GM23338 (cell line): Measurements from ENCODE around the gene CHST12. TPM values are rescaled to one million over a fixed set of nuclear protein-coding genes. Genes with fewer than 3 reads are reported as not detected.
"Not testable (repeated sequence)": the region's sequence is repeated elsewhere in the genome, so short reads cannot be mapped to it uniquely, and the experiment has no call there.

Experiments
- ATAC-seq: fragments of 200-7000 bp; cut with Tn5 transposase; 3 replicates; pipeline ENCODE4 v1.9.1; 2020
- DNase-seq: peaks from one replicate; pipeline ENCODE4 v3.0.0-alpha.2; 2015; ENCODE audit warnings: low spot score
- H2AFZ ChIP-seq: fragments of 200-600 bp; sonication (generic); 2 replicates; pipeline ENCODE4 v1.8.0; 2016; ENCODE audit warnings: antibody characterized with exemption, mild to moderate bottlenecking, moderate library complexity
- H3F3A ChIP-seq: fragments of 200-600 bp; sonication (generic); replicated peaks from 2 replicates; pipeline ENCODE4 v1.8.0; 2017; ENCODE audit warnings: antibody characterized with exemption, mixed run types, low read depth
- H3K27ac ChIP-seq: fragments of 200-600 bp; sonication (generic); 2 replicates; pipeline ENCODE4 v1.6.1; 2016; ENCODE audit warnings: low read depth
- H3K27me3 ChIP-seq: fragments of 200-600 bp; sonication (generic); 2 replicates; pipeline ENCODE4 v1.8.0; 2016; ENCODE audit warnings: mild to moderate bottlenecking, mixed run types, moderate library complexity; ENCODE audit not compliant: insufficient read depth
- H3K36me3 ChIP-seq: fragments of 200-600 bp; sonication (generic); 2 replicates; pipeline ENCODE4 v1.8.0; 2016; ENCODE audit warnings: mild to moderate bottlenecking; ENCODE audit not compliant: insufficient read depth
- H3K4me1 ChIP-seq: fragments of 200-600 bp; sonication (generic); 2 replicates; pipeline ENCODE4 v1.8.0; 2016; ENCODE audit warnings: mild to moderate bottlenecking, moderate library complexity; ENCODE audit not compliant: insufficient read depth
- H3K4me2 ChIP-seq: fragments of 200-600 bp; sonication (generic); 2 replicates; pipeline ENCODE4 v1.7.1; 2017; ENCODE audit warnings: mixed run types
- H3K4me3 ChIP-seq: fragments of 200-600 bp; sonication (generic); 2 replicates; pipeline ENCODE4 v1.6.1; 2016; ENCODE audit warnings: mixed run types
- H3K79me2 ChIP-seq: fragments of 200-600 bp; sonication (generic); replicated peaks from 2 replicates; pipeline ENCODE4 v1.8.0; 2017; ENCODE audit warnings: mild to moderate bottlenecking; ENCODE audit not compliant: insufficient read depth
- H3K9me2 ChIP-seq: fragments of 200-600 bp; sonication (generic); 2 replicates; pipeline ENCODE4 v1.8.0; 2017; ENCODE audit not compliant: insufficient read depth
- H4K20me1 ChIP-seq: fragments of 200-600 bp; sonication (generic); replicated peaks from 2 replicates; pipeline ENCODE4 v1.8.0; 2017; ENCODE audit warnings: mild to moderate bottlenecking; ENCODE audit not compliant: insufficient read depth
- H3K27ac Mint-ChIP-seq: 2 replicates; pipeline ENCODE4 v1.8.0; 2020; ENCODE audit warnings: inconsistent platforms, mild to moderate bottlenecking, moderate library complexity, mixed read lengths
- H3K27me3 Mint-ChIP-seq: 3 replicates; pipeline ENCODE4 v1.8.0; 2022; ENCODE audit warnings: low read depth, mild to moderate bottlenecking, moderate library complexity, mixed read lengths, inconsistent platforms; ENCODE audit not compliant: insufficient read depth, poor library complexity
- H3K36me3 Mint-ChIP-seq: 3 replicates; pipeline ENCODE4 v1.8.0; 2021; ENCODE audit warnings: low read depth, mild to moderate bottlenecking, inconsistent platforms, moderate library complexity, mixed read lengths
- H3K4me1 Mint-ChIP-seq: 3 replicates; pipeline ENCODE4 v1.8.0; 2020; ENCODE audit warnings: mild to moderate bottlenecking, inconsistent platforms, mixed read lengths
- H3K4me3 Mint-ChIP-seq: 3 replicates; pipeline ENCODE4 v1.8.0; 2021; ENCODE audit warnings: moderate library complexity, mild to moderate bottlenecking, inconsistent platforms, mixed read lengths
- H3K9me3 Mint-ChIP-seq: 3 replicates; pipeline ENCODE4 v1.8.0; 2020; ENCODE audit warnings: moderate library complexity, mild to moderate bottlenecking, inconsistent platforms, mixed read lengths
- CREB1 ChIP-seq: fragments of 250-450 bp; sonication (Bioruptor Pico); IDR thresholded peaks from 2 replicates; pipeline ENCODE4 v1.5.0; 2020; ENCODE audit warnings: low read depth, mild to moderate bottlenecking, moderate library complexity
- EZH2phosphoT487 ChIP-seq: fragments of 200-600 bp; sonication (generic); IDR thresholded peaks from one replicate; pipeline ENCODE4 v1.8.1; 2018; ENCODE audit warnings: antibody characterized with exemption; ENCODE audit not compliant: unreplicated experiment
- NANOG ChIP-seq: IDR thresholded peaks from 2 replicates; pipeline ENCODE4 v1.6.1; 2016; ENCODE audit warnings: antibody characterized with exemption, borderline replicate concordance
- POLR2AphosphoS5 ChIP-seq: IDR thresholded peaks from 2 replicates; pipeline ENCODE4 v1.6.1; 2016; ENCODE audit warnings: antibody characterized with exemption, low read depth
- ZNF331 ChIP-seq: fragments of 250-450 bp; sonication (Bioruptor Pico); IDR thresholded peaks from 2 replicates; pipeline ENCODE4 v1.5.0; 2020; ENCODE audit warnings: low read depth, mild to moderate bottlenecking, moderate library complexity
- polyA plus RNA-seq: library from polyadenylated mRNA; unstranded; fragments of >200 nt; fragmentation: Nextera tagmentation; extraction: Ambion mirVana; gene quantifications from 2 replicates; pipeline ENCODE4 v1.2.1, GENCODE V29; 2016
- total RNA-seq: library from RNA; depleted of rRNA; stranded (reverse); fragments of >200 nt; shearing (Covaris generic); gene quantifications from 2 replicates; pipeline ENCODE4 v1.2.3, GENCODE V29; 2014
- TF ChIP-seq, protein P1 (sequence below), 2 experiments: fragments of 200-600 bp in 1 of 2; sonication (generic) in 1 of 2; conservative IDR thresholded peaks; 2 replicates each; pipeline versions ENCODE4 v1.5.1 to v1.6.1; 2016 to 2017; ENCODE audit warnings: antibody characterized with exemption in 2 of 2, low read depth in 2 of 2, mild to moderate bottlenecking in 2 of 2, moderate library complexity in 1 of 2
- TF ChIP-seq, protein P2 (sequence below): IDR thresholded peaks from one replicate; pipeline ENCODE4 v1.6.1; 2018; ENCODE audit warnings: antibody characterized with exemption; ENCODE audit not compliant: unreplicated experiment

The CHST12 gene
- total and polyA plus RNA-seq, 2 experiments from 2014 or later = 10.1 to 14.6 TPM

DNA sequence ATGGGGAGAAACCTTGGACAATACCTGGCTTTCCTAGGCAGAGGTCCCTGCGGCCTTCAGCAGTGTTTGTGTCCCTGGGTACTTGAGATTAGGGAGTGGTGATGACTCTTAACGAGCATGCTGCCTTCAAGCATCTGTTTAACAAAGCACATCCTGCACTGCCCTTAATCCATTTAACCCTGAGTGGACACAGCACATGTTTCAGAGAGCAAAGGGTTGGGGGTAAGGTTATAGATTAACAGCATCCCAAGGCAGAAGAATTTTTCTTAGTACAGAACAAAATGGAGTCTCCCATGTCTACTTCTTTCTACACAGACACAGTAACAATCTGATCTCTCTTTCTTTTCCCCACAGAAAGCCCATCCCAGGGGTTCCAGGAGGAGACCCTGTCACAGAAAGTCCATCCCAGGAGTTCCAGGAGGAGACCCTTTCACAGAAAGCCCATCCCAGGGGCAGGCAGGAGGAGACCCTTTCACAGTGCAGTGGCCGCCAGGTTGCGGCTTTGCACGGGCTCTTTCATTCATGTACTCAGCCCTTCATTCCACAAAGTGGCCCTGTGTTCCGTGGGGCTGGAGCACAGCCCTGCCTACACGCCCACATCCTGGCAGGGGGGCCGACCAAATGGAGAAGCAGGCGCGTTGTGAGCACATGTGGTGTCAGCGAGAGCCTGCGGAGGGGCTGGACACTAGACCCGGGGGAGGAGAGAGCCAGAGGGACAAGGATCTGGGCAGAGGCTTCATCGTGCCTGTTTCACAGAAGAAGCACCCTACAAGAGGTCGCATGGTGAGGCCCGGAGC, 13.2 kb upstream of the CHST12 start:
- H3K27me3 Mint-ChIP-seq = peaks cover 19% of the 10 kb centered on the region
- not testable (repeated sequence) for H3K36me3 Mint-ChIP-seq, H3K36me3 ChIP-seq, H3K4me2 ChIP-seq, H2AFZ ChIP-seq, H3K9me3 Mint-ChIP-seq, H4K20me1 ChIP-seq, H3K4me3 ChIP-seq, H3K27ac ChIP-seq, H3F3A ChIP-seq, H3K4me3 Mint-ChIP-seq, DNase-seq, H3K9me2 ChIP-seq, H3K4me1 ChIP-seq, ATAC-seq, H3K27me3 ChIP-seq, H3K79me2 ChIP-seq
- H3K27ac Mint-ChIP-seq = peak overlapping the region; percentile 40; the same call in 1 of the 2 replicates
- peaks cover 15% of the 10 kb centered on the region; the same call in 2 of the 3 replicates for H3K4me1 Mint-ChIP-seq

DNA sequence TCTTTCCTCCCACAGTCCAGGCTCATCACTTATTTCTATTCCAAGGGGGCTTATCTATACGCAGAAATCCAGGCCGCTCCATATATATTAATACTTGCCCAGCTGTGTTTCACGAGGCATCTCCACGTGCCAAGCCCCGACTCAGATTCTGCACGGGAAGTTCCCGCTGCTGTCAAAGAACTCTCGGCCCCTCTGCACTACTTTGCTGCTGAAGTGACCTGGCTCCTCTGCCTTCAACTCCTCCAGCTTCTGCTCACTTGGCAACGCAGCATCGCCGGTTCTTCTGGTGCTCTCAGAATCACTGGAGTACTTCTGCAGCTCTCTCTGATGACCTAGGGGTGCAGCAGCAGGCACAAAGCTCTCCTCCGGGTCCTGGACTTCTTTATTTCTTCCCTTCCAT, 9.7 kb upstream of the CHST12 start:
- TF ChIP-seq ZNF331 (CRISPR knock-in tag) (no peak), NANOG (no peak), CREB1 (CRISPR knock-in tag) (no peak), POLR2AphosphoS5 (no peak), EZH2phosphoT487 (no peak)
- TF ChIP-seq, protein P1, sequence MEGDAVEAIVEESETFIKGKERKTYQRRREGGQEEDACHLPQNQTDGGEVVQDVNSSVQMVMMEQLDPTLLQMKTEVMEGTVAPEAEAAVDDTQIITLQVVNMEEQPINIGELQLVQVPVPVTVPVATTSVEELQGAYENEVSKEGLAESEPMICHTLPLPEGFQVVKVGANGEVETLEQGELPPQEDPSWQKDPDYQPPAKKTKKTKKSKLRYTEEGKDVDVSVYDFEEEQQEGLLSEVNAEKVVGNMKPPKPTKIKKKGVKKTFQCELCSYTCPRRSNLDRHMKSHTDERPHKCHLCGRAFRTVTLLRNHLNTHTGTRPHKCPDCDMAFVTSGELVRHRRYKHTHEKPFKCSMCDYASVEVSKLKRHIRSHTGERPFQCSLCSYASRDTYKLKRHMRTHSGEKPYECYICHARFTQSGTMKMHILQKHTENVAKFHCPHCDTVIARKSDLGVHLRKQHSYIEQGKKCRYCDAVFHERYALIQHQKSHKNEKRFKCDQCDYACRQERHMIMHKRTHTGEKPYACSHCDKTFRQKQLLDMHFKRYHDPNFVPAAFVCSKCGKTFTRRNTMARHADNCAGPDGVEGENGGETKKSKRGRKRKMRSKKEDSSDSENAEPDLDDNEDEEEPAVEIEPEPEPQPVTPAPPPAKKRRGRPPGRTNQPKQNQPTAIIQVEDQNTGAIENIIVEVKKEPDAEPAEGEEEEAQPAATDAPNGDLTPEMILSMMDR (conservative IDR thresholded peaks at IDR 0.05; ENCODE audit: low read depth in 2 of 2) = no peak
- TF ChIP-seq, protein P2, sequence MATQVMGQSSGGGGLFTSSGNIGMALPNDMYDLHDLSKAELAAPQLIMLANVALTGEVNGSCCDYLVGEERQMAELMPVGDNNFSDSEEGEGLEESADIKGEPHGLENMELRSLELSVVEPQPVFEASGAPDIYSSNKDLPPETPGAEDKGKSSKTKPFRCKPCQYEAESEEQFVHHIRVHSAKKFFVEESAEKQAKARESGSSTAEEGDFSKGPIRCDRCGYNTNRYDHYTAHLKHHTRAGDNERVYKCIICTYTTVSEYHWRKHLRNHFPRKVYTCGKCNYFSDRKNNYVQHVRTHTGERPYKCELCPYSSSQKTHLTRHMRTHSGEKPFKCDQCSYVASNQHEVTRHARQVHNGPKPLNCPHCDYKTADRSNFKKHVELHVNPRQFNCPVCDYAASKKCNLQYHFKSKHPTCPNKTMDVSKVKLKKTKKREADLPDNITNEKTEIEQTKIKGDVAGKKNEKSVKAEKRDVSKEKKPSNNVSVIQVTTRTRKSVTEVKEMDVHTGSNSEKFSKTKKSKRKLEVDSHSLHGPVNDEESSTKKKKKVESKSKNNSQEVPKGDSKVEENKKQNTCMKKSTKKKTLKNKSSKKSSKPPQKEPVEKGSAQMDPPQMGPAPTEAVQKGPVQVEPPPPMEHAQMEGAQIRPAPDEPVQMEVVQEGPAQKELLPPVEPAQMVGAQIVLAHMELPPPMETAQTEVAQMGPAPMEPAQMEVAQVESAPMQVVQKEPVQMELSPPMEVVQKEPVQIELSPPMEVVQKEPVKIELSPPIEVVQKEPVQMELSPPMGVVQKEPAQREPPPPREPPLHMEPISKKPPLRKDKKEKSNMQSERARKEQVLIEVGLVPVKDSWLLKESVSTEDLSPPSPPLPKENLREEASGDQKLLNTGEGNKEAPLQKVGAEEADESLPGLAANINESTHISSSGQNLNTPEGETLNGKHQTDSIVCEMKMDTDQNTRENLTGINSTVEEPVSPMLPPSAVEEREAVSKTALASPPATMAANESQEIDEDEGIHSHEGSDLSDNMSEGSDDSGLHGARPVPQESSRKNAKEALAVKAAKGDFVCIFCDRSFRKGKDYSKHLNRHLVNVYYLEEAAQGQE = no peak
- no peak overlapping the region for H2AFZ ChIP-seq
- DNase-seq = no peak
- Mint-ChIP-seq H3K4me1 (peaks cover 15% of the 10 kb centered on the region; the same call in 2 of the 3 replicates), H3K4me3 (no peak overlapping the region; the same call in 2 of the 3 replicates), H3K27me3 (peaks cover 16% of the 10 kb centered on the region), H3K9me3 (no peaks in the 10 kb centered on the region), H3K36me3 (no peaks in the 10 kb centered on the region), H3K27ac (no peak overlapping the region)
- no peaks in the 10 kb centered on the region for H3F3A ChIP-seq
- H3K36me3 ChIP-seq = no peaks in the 10 kb centered on the region
- H4K20me1 ChIP-seq = no peaks in the 10 kb centered on the region
- no peaks in the 10 kb centered on the region for H3K27me3 ChIP-seq
- no peak for ATAC-seq
- H3K9me2 ChIP-seq = no peaks in the 10 kb centered on the region
- no peak overlapping the region for H3K4me3 ChIP-seq
- no peak overlapping the region for H3K4me2 ChIP-seq
- H3K27ac ChIP-seq = no peak overlapping the region
- no peaks in the 10 kb centered on the region for H3K79me2 ChIP-seq
- H3K4me1 ChIP-seq = no peaks in the 10 kb centered on the region
